ENCODE data around the gene IGF1R.
A peak's percentile ranks its signal among the peaks of the same experiment; 100 is the strongest.

The IGF1R gene

DNA sequence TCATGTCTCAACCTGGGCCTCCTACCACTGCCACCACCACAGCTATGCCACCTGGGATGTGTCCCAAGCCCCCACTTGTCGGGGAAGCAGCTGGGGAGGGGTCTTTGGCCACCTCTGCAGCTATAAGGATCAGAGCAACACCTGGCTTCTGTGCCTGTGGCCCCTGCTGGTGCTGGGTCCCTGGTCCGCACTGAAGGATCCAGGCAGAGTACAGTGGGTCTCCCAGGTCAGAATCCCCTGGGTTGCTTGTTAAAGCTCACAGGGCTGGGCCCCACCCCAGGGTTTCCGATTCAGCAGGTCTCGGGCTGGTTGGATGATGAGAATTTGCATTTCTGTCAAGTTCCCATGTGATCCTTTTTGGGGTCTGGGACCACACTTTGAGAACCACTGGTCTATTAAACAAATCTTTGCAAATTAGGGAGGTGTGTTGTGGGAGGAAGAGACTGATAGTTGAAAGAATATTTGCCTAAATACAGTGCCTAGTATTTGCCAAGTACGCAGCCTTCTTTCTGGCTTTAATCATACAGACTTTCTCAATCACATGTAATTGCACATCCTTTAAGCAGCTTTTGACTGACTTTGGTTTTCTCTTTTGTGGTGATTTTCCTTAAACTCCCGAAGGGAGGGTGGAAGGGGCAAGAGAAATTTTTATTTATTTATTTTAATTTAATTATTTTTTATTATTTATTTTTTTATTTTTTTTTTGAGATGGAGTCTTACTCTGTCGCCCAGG is 127.3 kb downstream of the IGF1R start:
- DNase-seq (ENCODE audit: low spot score) = no peak

DNA sequence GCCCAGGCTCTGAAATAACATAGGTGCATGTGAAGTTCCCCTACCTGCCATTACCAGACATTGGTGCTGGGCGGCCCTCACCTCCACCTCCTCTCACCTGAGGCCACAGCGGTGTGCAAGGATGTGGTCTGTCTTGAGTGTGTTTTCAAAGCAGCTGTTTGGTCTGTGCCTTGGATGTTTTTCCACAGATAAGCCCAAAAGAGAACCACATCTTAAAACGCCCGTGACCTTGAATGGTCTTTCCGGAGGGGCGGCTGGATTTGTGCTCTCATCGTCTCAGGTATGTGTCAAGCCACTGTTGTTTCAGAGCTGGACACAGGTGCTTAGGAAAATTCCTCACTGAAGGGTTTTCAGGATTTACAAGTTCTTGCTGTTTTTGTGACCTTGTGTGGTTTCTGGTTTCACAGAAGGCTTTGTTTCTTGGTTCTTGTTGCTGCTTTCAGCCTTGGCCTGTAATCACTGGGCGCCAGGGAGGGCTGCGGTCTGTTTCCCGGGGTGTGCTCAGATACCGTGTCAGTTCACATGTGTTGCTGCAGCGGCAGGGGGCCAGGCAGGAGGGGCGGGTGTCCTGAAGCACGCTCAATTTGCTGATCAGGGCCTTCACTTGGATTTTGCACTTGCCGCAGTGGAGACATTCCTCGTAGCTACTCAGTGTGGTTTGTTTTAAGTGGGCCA is 128.4 kb downstream of the IGF1R start:
- DNase-seq (ENCODE audit: low spot score) = no peak

DNA sequence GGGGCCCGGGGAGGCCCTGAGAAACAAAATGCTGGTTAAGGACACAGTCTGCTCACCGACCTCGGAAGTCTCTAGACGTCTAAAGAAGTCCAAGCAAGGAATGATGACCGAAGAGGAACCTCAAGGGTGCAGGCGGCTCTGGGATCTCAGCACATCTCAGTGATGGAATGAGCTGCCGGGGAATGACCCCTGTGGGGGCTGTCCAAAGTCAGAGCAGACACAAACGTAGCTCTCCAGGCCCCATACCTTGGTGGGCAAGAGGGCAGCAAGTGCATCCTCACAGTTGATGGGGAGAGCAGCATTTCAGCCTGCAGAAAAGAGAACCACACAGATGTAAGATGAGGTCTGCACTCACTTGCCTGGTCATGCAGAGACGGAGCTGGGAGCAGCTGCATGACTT is 129.1 kb downstream of the IGF1R start:
- no peak for DNase-seq (ENCODE audit: low spot score)

DNA sequence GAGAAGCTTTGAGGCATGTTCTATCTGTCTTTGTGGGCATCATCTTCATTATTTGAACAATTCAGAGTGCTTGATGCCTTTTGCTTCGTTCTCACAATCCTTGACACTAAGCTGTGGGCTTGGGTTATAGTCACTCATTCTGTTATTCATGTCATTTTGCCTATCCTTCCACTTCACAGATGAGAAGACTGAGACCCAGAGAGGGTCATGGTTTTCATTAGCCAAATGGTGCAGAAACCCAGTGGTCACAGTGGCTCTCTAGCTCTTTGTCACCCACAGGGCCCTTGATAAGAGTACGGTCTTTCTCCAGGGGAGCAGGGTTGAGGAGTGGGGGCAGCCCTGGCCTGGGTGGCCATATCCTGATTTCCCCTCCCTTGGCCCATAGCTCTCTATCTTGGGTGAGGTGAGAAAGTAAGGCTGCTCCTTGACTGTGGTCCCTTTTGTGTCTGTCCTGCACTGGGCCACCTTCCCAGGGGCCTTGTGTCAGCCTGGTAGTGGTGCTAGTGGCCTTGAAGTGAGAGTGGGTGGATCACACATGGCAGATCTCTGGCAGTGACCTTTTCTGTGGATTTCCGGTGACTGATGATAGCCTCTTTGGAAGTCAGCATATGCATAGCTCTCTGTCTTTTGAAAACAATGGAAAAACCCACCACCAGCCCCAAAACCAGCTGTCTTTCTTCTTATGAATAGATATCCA is 130.1 kb downstream of the IGF1R start:
- no peak for DNase-seq (ENCODE audit: low spot score)

DNA sequence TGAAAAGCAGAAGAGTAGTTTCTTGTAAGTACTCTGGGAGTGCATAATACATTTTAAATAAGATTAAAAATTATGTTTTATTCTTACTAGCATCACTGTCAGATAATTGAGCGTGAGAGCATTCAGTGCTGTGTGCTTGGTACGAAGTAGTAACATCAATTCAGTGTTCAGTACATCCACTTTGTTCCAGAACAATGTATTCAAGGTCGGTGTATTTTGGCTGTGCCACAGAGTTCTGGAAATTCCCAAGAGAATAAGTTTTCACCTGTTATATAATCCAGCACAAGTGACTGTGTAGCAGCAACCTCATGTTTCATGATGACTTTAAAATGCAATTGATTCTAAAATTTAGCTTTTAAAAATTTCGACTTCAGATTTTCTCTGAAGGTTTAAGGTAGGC is 130.6 kb downstream of the IGF1R start:
- no peak for DNase-seq (ENCODE audit: low spot score)

DNA sequence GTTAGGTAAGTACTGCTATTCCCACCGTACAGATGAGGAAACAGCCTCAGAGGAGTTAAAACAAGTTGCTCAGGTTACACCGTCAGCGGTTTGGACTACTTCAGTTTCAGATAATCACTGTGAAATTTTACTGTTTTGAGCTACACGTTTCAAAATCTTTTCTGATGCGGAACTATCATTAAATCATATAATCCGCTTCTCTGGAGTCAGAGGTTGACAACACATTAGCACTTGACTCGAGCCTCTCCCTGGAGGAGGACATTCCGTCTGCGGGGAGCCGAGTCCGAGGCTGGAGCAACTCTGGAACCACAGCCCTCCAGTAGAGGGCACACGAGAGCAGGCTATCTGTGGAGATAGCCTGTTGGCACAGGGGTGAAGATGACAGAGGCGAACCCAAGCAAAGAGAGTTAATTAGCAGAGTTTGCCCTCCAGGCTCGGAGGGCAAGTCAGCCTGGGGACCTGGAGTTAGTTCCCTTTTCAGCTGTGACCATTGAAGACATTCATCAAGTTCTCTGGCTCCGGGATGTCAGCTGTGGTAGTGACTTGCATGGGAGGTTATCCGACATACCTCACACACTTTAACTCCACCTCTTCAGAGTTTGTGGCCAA is 131.2 kb downstream of the IGF1R start:
- peak; percentile 70 for DNase-seq (ENCODE audit: low spot score)

DNA sequence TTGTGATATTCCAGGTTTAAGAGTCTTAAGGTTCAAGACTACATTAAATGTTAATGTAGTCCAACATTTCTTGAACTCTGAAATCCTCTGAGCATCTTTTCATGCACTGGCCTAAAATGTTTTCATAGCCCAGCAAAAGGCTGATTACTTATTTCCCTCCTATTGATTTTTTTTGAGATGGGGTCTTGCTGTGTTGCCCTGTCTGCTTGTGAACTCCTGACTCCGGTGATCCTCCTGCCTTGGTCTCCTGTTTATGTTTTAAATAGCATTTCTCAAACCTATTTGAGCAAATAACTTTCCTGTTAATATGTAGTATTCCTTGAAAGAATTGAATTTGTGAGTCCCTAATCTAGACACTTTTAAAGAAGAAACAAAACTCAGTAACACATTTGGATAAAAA is 133.5 kb downstream of the IGF1R start:
- no peak for DNase-seq (ENCODE audit: low spot score)

DNA sequence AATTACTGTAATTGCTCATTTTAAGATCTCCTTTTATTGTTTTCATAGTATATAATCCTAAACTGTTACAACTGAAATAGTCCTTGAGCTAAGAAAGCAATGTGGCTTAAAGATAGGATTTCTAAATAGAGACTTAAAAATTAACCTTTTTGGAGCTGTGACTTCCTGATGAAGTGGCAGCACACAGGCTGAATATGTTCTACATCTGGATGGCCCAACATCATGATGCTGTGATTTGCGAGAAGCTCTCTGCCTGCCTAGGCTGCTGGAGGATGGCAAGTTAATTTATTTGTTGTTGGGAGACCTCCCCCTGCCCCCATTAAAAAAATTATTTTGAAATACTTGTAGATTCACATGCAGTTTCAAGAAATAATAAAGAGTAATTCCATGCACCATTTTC is 134.5 kb downstream of the IGF1R start:
- no peak for DNase-seq (ENCODE audit: low spot score)

DNA sequence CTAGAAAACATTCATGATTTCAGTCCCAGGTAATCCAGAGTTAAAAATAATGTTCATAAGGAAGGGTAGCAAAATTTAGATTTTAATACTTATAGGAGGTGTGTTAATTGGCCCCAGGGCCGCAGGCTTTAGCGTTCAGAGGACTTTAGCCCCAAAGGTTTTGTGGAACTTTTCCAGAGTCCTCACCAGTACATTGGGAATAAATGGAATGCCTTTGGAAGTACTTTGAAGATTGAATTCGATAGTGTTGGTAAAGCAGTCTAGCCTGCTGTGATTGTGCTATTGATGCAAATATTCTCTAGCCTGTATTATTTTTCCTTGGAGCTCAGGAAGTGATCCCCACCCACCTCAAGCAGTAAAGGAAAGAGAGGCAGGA is 137.1 kb downstream of the IGF1R start:
- DNase-seq (ENCODE audit: low spot score) = no peak

DNA sequence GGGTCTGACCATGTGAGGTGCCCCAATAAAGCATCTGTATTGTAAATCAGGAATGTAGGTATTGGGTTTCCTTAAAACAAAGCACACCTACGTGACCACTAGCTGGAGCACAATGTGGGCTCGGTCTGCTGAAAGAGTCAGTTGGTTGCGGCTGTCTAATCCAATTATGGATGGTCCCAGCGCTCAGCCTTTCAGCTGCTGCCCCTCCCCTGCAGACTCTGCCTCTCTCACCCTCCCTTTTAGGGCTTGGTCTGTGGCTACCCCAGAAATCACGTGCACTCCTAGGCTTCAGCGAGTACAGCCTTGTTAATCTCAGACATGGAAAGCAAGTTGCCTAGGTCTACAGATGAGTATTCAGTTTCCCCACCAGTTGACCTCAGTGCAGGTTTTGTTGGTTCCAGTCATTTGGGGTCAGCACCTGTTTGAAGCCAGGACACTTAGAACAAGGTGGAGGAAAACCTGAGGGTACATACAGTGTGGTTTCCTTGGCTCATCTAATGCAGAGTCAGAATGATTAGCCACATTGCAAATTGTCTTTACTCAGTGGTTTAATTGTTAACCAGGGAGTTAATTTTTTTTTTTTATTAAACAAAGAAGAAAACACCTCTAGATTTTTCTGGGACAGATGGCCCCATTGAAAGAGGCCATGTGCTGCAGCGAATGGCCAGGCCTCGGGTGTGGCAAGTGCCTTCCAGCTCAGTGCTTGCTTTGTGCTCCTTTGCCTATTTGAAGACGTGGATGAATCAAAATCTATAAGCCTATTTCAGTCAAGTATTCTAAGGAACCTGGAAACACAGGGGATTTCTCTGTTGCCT is 137.7 kb downstream of the IGF1R start:
- DNase-seq (ENCODE audit: low spot score) = no peak

DNA sequence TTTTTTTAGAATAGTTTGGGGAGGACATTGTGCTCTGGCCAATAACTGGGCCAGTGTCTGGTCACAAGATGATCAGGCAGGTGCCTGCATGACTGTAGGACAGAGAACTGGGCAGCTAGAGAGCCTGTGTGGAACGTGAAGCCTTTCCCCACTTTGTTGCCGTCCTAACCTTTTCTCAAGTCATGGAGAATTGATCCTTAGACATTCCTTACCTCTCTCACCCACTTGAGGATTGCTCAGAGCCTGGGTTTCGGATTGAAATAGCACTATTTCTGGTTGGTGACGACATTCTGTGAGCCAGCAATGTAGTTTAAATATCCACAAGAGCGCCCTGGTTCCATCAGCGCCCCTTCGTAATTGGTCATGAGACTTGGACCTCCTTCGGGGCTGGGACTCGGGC is 138.4 kb downstream of the IGF1R start:
- DNase-seq (ENCODE audit: low spot score) = no peak

DNA sequence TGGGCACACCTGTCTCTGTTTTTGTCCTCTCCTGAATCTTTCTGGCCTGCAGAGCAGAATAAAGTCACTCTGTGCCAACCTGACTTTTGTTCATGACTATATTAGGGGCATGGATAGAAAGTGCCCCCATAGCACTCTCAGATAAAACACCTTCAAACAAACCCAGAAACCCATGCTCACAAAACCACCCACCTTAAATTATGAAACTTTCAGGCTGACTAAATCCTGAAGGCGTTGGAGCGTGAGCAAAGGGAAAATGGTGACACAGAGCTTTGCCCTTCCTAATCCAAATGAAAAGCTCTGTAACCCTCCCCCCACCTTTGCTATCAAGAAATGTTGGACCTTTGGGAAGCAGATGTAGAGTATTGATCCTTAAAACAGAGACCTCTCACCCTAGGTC is 138.9 kb downstream of the IGF1R start:
- DNase-seq (ENCODE audit: low spot score) = no peak

DNA sequence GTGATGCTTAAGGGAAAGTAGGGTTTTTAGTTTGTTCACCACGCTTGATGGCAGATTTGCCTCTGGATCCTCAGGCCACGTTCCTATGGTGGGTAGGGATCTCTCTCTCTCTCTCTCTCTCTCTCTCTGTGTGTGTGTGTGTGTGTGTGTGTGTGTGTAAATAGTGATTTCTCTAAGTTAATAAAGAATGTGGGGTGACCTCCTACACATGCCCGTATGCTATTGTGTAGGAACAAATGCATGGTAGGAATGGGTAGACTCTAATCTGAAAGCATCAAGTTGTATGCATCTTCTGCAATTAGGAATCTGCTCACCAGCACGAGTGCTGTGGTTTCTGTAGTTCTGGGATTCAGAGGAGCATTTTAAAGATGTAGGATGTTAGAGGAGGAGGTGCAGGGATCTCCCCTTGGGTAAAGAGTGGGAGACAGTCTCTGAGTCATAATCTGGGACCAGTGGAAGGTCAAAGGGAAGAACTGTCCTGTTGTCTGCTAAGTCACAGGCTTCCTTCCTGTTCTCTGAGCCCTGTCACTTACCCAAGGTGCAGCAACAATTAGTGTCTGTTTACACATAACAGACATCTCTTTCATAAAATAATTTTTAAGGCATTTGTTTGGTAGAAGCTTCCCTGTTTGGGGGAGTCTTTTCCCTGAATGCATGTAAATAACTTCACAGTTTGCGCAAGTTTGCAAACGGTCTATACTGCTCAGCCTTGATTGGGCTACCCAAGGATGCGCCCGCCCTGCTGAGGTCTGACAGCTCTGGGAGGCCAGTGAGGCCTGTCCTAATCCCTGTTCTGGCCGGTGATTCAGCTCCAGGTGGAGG is 139.8 kb downstream of the IGF1R start:
- DNase-seq (ENCODE audit: low spot score) = no peak

DNA sequence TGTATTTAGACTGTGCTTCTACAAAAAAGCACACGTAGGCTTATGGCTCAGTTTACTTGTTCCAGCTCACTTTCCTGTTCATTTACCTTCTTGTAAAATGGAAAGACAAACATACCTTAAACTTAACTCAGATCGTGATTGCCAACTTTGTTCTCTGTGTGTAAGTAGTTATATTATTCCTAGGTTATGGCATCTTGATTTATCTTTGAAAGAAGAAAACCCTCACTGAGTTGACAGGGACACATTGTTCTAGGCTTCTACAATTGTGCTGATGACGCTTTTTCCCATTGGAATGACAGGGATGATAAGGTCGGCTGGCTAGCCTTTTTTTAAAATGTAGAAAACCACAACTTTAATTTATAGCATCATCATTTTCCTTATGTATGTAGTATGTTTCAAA is 140.7 kb downstream of the IGF1R start:
- no peak for DNase-seq (ENCODE audit: low spot score)

DNA sequence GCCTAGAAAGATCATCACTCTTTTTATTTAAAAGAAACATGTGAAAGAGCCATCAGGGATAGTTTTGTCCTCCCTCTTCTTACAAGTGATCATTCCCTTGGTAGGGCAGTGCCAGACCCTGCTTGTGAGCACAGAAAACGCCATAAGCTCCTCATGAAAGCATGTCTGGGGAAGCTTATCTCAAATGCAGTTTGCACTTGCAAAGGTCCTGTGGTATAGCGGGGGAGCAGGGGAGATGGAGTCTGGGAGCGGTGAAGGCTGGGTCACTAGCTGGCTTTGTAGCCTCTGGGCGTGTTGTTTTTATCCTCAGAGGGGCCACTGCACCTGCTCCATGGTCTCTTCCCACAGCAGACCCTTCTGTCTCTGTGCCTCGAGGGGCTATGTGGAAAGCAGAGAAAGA is 141.9 kb downstream of the IGF1R start:
- DNase-seq (ENCODE audit: low spot score) = no peak

DNA sequence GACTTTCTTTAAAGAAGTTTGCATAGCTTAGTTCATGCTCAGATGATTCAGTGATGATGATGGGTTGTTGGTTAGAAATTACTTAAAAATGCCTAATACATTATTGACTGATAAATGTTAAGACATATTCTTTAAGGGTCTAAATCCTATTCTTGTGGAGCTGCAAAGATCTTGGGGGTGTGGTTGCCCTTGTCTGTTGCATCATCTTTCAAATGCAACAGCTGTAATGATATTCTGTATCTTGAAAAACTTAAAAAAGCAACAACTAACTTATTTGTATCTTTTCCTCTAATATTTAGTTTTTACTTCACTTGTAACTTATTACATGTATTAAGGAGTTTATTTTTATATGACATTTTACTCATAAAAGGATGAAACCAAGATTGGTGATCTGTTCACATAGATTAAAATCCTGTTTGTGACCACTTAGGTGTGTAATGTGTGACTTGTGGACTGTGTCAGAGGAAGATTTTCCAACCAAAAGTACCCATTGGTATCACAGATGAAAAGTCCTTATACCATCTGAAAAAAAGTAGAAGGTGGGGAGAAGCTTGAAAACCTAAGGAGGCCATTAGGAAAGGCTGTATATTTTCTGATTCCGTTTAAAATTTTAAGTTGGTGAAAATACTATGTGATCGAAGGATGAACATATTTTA is 142.8 kb downstream of the IGF1R start:
- DNase-seq (ENCODE audit: low spot score) = no peak

DNA sequence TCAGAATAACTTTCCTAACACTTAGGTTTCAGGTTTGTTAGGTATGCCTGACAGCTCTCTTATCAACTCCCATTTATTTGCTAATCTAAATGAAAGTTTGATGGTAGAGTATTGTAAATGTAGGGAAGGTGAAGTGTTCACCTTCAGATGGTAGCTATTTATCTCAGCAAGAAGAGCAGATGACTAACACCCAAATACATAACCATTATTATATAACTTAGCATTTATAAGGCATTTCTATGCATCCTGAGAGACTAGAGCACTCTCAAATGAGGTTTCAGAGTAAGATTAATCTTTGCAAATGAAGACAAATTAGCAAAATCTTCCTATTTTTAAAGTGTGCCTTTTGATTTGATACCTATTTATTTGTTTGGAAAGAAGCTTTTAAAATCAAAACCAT is 143.8 kb downstream of the IGF1R start:
- no peak for DNase-seq (ENCODE audit: low spot score)

DNA sequence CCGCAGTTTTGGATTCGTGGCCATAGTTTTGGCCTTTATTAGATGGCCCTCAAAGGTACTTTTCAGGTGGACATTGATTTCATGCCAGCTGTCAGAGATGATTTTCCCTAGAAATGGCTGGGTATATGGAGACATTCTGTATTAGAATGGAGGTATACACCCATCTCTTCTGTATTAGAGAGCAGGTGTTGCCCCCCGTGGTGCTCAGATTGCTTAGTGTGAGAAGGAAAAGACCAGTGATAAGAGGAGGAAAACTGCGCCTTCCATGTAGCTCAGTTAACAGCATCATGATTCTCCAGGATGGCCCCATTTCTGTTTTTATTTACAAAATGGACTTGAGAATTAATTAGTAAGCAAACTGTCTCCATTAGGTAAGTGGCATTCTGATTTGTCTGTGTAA is 145.9 kb downstream of the IGF1R start:
- DNase-seq (ENCODE audit: low spot score) = no peak

DNA sequence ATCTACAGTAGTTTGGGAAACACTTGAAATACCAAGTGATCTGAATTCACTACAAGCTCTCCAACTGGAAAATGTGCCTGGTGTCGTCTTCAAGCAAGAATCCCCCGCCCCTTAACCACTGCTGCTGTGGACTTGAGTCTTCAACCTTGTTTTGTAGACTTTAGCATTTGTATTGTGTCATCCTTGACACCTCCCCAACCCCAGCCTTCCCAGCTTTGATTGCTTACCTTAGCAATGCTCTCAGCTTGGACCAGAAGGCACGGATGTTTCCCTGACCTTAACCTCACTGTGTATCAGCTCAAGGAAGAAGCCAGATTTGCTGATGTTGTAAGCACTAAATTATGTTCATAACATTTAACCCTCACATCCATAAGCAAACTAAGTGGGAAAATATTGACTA is 146.4 kb downstream of the IGF1R start:
- DNase-seq (ENCODE audit: low spot score) = no peak

DNA sequence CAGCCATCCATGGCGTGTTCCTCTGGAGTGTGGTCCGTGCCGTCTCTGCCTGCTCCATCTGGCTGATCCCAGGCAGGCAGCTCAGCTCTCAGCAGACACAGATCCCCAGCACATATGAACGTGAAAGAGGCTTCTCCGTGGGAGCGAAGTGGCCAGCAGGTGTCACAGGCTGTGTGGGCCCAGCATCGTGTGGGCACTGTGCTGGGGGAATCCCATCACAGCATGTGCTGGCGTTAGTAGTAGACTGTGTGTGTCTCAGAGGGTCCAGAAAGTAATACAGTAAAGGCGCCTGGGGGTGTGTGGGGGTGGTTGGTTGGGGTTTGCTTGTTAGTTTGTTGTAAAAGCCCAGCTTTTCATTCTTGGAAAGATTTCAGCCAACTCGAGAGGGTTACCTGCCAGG is 147.6 kb downstream of the IGF1R start:
- DNase-seq (ENCODE audit: low spot score) = no peak

Measured in HuH-7.5 (cell line).